ENCODE results near the gene KCNV2.

The KCNV2 gene

DNA sequence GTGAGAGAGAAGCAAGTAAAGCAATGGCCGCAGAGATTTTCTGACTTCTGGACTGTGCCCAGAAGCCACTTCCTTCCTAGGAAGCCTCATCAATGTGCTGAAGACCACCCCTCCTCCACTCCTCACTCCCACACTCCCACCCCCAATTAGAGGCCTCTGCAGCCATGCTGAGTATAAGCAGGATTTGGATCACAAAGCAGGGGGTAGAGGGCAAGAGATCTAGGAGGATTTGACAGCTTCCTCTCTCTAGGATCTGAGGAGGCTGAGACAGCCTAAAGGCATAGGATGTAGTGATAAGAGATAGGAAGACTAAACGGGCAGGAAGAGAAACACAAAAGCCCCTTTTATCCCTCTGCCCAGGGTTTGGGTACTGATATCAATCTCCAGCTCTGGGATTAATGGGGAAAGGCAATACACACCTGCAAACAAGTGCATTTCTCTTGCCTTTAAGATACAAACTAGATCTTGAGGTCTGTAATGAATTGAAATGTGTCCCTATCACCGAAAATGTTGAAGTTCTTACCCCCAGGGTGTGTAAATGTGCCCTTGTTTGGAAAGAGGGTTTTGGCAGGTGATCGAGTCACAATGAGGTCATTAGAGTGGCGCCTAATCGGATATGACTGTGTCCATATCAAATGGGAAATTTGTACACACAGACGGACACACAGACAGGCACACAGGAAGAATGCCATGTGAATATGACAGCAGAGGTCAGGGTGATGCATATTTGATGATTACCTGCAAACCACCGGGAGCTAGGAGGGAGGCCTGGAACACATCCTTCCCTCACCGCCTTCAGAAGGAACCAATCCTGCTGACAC, 28.5 kb downstream of the KCNV2 start:
- H3K4me3 ChIP-seq (ENCODE audit: low read length): no peak overlapping the region
- DNase-seq (ENCODE audit: low read depth, low spot score): no peak

DNA sequence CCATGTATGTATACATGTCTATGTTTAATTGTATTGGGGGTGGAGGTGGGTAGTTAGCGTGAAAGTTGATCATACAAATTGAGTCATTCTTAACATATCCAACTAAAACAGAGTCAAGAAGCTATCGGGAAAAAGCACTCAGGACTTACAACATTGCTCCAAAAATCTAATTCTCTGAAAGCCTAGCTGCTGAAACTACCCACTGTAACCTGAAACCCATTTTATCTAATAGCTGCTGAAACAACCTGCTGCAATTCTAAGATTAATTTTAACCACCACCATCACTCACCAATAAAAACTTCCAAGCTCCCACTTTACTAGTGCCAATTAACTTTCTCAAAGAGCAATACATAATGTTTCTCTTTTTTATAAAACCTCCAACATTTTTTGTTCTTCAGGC, 32.2 kb downstream of the KCNV2 start:
- DNase-seq (ENCODE audit: low read depth, low spot score): no peak
- H3K4me3 ChIP-seq (ENCODE audit: low read length): no peak overlapping the region

DNA sequence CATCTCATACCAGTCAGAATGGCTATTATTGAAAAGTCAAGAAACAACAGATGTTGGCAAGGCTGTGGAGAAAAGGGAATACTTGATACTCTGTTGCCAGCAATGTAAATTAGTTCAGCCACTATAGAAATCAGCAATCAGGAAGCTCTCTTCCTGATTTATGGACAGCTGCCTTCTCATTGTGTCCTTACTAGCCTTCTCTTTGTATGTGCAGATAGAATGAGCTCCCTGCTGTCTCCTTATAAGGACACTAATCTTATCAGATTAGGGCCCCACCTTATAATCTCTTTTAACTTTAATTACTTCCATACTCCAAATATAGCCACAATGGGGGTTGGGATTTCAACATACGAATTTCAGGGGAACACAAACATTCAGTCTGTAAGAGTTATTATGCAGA, 38.0 kb downstream of the KCNV2 start:
- no peak for DNase-seq (ENCODE audit: low read depth, low spot score)
- H3K4me3 ChIP-seq (ENCODE audit: low read length): no peak overlapping the region

DNA sequence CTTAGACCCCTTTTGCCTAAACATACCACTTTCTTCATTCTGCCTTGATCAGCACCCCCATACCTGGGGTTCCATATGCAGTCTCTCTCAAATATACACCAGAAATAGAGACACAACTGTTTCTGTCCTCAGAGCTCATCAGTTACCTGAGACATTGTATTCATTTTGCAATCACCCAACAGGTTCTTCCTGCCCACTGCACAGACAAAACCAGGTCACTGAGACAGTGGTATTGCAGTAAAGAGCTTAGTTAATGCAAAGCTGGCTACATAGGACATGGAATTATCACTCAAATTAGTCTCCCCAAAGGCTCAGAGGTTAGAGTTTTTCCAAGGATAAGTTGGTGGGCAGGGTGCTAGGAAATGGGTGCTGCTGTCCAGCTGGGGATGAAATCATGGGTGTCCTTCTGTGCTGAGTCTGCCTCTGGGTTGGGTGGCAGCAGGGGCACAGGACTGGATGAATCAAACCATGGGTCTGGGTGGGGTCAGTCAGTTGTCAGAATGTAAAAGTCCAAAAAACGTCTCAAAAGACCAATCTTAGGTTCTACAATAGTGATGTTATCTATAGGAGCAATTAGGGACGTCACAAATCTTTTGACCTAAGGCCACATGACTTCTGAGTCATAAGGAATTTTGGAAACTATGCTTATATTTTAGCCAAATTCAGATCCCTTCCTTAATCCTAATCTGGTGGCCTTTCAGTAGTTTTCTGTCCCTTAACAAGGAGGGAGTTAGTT, 41.0 kb downstream of the KCNV2 start:
- no peak for DNase-seq (ENCODE audit: low read depth, low spot score)
- no peak overlapping the region for H3K4me3 ChIP-seq (ENCODE audit: low read length)

DNA sequence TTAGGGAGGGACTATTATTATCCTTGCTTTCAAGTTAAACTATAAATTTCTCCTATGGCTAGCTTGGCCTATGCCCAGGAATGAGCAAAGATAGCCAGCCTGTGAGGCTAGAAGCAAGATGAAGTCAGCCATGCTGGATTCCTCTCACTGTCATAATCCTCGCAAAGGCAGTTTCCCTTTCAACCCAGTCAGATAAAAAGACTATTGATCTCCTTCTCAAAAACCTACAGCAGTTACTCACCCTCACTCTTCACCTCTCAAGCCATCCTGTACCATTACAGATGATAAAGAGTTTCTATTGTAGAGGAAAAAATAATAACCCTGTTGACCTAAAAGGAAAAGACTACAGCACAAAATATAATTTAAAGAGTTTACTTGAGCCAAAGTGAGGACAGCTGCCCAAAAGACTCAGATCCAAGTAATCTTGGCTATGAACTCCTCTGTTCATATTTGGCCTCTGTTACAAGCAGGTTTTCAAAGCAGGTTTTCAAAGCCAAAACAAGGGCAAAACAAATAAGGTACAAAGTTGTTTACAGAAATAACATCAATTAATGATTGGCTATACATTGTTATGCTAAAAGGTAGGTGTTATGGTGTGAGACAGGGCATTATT, 41.7 kb downstream of the KCNV2 start:
- DNase-seq (ENCODE audit: low read depth, low spot score): no peak

DNA sequence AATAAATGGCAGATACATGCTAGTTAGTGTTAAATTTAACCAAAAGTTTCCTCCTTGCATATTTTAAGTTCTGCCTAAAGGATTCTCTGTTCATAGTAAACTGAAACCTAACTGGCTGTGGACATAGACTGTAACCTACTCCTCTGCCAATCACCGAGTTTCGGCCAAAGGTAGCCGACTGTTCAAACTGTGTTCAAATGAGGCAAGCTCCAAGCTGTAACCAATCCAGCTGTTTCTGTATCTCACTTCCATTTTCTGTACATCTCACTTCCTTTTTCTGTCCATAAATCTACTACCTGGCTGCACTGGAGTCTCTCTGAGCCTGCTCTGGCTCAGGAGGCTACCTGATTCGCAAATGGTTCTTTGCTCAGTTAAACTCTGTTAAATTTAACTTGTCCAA, 44.1 kb downstream of the KCNV2 start:
- H3K4me3 ChIP-seq (ENCODE audit: low read length): no peak overlapping the region
- DNase-seq (ENCODE audit: low read depth, low spot score): no peak

More for the DNA sequence above, 41.7 kb downstream of the KCNV2 start:
- no peak overlapping the region for H3K4me3 ChIP-seq (ENCODE audit: low read length)

DNA sequence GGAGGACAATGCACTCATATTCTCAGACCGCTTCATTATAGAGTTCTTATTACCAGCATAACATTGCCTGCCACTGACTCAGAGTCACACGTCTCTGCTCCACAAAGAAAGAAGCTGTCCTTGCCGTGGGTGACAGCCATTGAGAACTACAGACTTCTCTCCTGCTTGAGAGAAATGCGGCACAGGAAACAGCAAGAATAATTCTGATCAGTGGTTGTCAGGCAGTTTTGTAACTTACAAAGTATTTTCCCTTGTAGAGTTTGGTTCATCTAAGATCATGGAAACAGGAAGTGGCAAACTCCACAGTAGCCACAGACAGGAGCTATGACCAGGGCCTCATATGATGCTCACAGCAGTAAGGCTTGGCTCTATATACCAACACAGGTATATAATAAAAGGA, 47.0 kb downstream of the KCNV2 start:
- no peak overlapping the region for H3K4me3 ChIP-seq (ENCODE audit: low read length)
- DNase-seq (ENCODE audit: low read depth, low spot score): peak; percentile 78

DNA sequence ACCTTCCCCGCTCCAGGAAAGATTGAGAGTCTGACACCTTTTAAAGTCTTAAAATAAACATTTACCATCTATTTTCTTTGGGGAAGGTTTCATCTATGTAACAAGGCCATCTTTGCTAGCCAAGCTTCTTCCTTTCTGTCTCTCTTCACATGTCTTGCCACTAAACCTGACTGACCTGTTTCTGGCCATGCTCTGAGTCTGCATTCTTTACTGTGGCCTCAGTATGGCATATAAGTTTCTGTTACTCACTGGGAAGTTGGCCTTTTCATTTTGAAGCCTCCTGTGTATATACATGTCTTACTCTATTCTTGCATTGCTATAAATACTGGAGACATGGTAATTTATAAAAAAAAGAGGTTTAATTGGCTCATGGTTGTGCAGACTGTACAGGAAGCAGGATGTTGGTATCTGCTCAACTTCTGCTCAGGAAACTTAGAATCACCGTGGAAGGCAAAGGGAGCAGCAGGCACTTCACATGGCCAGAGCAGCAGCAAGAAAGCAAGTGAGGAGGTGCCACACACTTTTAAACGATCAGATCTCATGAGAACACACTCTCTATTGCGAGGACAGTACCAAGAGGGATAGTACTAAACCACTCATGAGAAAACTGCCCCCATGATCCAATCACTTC, 48.1 kb downstream of the KCNV2 start:
- no peak overlapping the region for H3K4me3 ChIP-seq (ENCODE audit: low read length)
- DNase-seq (ENCODE audit: low read depth, low spot score): peak; percentile 53

DNA sequence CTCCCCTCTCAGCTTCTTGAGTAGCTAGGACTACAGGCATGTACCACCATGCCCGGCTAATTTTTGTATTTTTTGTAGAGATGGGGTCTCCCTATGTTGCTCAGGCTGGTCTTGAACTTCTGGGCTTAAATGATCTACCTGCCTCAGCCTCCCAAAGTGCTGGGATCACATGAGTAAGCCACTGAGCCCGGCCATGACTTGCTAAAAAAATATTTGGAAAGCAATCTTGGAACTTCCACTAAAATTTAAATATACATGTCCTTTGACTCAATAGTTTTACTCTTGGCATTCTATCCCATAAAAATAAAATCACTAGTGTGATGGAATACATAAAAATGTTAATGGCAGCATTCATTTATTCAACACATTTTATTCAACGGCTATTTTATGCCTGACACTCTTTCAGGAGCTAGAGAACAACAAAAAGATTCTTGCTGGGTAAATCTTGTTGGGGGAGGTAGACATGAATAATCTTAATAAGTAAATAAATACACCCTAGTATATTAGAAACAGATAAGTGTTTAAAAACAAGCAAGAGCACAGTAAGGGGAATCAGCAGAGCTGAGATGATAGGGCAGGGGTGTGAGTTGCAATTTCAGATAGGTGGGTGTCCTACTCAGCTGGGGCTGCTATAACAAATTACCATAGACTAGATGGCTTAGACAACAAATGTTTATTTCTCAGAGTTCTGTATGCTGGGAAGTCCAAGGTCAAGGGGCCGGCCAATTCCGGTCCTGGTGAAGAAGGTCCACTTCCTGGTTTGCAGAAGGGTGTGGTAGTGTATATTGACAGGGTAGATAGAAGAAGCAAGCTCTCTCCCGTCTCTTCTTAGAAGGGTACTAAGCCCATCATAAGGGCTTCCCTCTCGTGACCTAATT, 50.7 kb downstream of the KCNV2 start:
- H3K4me3 ChIP-seq (ENCODE audit: low read length): no peak overlapping the region
- DNase-seq (ENCODE audit: low read depth, low spot score): no peak

DNA sequence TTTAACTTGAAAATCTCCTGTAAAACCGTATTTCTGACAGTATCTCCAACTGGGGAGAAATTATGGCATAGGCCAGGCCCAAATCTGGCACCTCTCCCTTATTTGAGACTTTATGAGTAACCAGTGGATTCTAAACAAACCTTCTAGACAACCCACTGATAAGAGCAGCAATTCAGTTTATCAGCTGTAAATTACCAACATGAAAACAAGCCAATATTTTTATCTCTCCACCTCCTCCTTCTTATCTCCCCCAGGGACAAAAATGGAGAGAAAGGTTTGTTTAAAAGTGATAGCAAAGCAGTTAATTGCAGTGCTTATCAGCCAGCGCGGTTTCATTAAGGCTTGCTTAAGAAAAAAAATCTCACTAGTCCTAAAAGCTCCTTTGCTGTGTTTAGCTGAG, 53.8 kb downstream of the KCNV2 start:
- no peak for DNase-seq (ENCODE audit: low read depth, low spot score)
- H3K4me3 ChIP-seq (ENCODE audit: low read length): no peak overlapping the region

DNA sequence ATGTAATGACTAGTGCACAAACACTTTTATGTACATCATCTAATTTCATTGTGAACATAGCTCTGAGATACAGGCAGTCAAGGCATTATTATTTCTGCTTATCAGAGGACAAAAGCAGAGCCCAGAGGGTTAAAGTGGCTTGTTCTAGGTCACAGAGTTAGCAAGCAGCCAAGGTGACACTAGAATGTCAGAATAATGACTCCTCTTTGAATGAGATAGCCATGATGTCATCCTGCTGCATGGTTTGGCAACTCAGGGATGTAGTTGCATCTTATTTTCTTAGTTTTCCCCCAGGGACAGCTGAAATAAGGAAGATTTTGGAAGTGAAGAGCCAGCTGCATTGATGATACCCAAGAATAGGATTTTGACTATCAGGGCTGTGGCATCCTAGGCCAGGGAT, 54.4 kb downstream of the KCNV2 start:
- no peak for DNase-seq (ENCODE audit: low read depth, low spot score)
- no peak overlapping the region for H3K4me3 ChIP-seq (ENCODE audit: low read length)

DNA sequence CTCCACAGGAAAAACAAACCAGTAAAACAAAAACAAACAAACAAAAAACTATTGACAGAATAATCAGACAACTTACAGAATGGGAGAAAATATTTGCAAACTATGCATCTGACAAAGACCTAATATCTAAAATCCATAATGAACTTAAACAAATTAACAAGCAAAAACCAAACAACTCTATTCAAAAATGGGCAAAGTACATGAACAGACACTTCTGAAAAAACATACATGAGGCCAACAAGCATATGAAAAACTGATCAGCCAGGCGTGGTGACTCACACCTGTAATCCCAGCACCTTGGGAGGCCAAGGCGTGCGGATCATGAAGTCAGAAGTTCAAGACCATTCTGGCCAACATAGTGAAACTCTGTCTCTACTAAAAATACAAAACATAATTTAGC, 60.1 kb downstream of the KCNV2 start:
- H3K4me3 ChIP-seq (ENCODE audit: low read length): no peak overlapping the region
- no peak for DNase-seq (ENCODE audit: low read depth, low spot score)

DNA sequence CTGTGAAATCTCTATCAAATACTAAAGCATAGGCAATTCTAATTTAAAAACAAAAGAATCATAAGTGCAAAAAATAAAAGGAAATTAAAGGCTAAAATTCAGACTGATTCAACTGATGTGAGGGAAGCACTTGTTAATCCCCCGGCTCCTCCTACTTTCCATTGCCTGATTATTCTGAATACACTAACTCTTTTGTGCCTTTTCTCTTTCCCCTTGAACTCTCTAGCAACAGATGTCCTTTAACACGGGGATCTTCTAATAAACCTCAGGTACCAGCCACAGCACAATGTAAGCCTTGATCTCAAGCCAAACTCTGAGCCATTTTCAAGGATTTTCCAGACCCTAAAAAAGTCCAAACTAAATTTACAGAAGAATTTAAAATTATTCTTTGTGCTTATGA, 61.5 kb downstream of the KCNV2 start:
- H3K4me3 ChIP-seq (ENCODE audit: low read length): no peak overlapping the region
- no peak for DNase-seq (ENCODE audit: low read depth, low spot score)
